ENCODE data around the gene LYST.
A peak's percentile ranks its signal among the peaks of the same experiment; 100 is the strongest.
"Not testable (repeated sequence)": the region's sequence is repeated elsewhere in the genome, so short reads cannot be mapped to it uniquely, and the experiment has no call there.

The LYST gene

DNA sequence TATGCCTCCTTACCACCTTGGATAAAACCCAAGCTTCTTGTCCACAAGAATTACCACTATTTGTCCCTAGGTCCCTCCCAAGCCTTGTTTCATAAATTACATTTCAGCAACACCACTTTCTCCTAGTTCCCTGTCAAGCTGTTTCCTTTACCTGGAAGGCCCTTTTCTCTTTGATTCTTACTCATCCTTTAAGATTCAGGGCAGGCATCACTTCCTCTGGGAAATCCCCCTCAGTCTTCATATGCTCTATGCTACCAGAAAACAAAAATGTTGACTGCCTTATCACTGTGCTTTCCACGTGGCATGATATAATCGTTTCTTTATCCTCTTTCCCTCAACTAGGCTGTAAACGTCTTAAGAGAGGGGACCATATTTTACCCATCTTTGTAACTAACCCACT is 102.7 kb downstream of the LYST start:
- DNase-seq (ENCODE audit: low read depth), result no peak

DNA sequence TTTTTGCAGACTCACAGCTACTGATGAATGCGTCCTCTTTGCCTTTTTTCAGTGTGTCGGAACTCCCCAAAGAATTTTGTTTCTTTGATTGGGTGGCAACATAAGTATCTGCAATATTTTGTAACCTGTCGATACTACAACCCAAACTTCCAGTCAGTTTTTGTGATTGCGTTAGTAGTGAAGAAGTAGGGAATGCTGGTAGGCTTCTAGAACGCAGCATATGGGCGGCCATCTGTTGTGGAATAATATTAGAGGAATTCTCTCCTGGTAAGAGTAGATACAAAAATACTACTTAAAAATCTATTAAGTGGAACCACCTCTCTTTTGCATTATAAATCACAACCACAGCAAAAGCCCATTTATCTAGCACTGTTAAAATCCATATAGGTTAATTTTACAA is 107.4 kb downstream of the LYST start:
- no peak for DNase-seq (ENCODE audit: low read depth)

DNA sequence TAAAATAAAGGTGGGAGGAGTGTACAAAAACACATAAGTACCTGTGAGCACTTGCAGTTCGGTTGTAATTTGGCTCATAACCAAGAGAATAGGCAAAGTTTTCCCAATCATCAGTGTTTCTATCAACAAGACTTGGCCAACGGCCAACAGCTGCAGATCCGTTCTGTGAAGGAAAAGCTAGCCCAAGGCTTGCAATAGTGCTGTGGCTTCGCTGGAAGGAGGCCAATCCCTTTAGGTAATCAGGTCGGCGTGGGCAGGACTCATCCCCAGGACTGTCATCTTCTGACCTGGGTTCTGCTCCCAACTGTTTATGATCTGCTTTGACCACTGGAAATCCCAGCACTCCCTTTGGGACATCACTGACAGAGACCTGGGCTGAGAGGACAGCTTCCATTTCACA is 107.8 kb downstream of the LYST start:
- DNase-seq (ENCODE audit: low read depth), result no peak

DNA sequence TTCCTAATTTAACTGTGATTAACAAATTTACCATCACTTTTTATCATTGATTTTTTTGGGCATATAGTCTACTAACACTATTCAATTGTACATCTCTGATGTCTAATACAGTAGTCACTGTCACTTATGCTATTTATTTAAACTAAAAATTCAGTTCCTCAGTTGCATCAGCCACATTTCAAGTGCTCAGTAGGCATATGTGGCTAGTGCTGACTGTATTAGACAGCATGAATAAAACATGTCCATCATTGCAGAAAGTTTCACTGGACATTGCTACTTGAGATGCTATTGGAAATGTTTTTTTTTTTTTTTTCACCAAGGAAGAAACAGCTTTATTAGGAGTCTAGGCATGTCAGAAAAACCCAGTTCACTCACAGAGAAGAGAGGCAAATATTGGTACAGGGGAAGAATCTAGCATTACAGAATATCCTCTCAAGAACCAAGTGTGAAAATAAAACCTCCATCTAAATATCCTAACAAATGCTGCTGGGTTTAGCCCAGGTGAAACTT is 109.1 kb downstream of the LYST start:
- DNase-seq (ENCODE audit: low read depth), result no peak

DNA sequence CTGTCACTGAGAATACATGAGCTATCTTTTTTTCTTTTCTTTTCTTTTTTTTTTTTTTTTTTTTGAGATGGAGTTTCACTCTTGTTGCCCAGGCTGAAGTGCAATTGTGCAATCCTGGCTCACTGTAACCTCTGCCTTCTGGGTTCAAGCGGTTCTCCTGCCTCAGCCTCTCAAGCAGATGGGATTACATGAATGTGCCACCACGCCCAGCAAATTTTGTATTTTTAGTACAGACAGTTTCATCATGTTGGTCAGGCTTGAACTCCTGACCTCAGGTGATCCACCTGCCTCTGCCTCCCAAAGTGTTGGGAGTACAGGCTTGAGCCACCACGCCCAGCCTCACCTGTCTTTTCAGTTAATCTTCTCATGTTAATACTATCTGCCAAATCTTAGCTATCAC is 112.5 kb downstream of the LYST start:
- not testable (repeated sequence) for DNase-seq (ENCODE audit: low read depth)

DNA sequence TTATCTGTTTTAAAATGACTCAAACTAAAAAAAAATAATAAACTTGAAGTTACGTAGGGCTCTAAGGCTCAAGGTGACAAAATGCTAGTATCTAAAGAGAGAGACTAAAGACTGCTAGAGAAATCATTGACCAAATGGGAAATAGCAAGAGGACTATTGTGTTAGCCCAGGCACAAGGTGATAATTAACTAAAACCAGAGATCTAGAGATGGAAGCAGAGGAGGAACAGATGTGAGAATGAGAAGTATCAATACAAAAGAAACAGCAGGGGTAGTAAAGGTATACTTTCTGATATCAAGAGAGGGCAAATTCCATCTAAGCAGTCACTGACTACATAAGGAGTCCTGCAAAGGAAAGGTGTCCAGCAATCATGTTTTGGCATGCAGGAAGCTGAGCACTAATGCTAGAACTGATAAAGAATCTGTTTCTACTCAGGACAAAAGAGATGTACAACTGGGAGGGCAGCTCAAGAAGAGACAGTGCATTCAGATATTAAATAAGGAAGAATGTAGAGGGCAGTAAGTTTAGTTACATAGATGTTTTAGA is 116.9 kb downstream of the LYST start:
- DNase-seq (ENCODE audit: low read depth), result no peak

DNA sequence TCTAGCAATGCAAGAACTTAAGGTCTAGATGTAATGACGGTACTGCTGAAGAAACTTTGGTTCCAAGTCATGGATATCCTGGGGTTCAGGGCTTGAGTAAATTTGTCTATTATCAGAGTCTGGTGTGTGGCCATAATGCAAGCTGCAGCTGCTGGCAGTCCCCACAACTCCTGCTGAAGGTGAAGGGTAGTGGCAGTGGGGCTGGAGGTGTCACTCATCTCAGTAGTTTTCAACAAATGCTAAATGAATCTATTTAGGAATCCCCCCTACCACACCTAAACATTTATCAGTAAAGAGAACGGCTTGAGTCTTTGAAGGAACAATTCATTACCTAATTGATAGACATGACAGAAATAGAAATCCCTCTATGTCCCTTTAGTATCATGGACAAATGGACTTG is 118.0 kb downstream of the LYST start:
- DNase-seq (ENCODE audit: low read depth), result no peak

DNA sequence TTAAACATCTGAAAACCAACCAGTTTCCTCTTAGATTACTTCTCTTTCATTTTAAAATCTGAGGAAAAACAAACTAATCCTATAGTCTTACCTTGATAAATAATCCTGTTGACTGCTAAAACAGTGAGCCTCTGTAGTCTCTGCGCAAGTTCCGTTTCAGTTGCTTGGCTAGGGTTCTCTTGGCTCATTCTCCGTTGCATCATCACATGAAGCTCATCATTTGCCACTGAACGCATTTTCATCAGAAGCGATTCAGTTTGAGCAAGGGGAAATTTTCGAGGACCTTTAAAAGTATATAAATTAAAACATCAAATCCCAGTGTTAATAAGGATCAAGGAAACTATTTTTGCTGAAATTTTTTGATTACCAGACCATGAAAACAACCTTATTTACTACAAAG is 120.5 kb downstream of the LYST start:
- DNase-seq (ENCODE audit: low read depth), result no peak

DNA sequence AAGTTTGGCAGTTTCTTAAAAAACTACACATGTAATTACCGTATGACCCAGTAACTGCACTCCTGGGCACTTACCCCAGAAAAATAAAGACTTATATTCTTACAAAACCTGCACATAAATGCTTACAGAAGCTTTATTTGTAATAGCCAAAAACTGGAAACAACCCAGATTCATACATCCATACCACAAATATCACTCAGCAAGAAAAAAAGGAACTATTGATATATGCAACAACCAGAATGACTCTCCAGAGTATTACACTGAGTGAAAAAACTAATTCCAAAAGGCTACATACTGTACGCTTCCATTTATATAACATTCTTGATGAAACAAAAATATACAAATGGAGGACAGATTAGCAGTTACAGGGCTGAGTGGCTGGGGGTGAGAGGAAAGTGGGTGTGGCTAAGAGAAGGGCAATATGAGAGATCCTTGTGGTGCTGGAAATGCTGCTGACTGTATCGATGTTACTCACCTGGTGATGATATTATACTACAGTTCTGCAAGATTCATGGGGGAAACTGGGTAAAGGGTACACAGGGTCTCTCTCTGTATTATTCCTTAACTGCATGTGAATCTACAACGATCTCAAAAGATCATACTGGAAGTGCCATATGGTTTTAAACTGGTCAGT is 121.1 kb downstream of the LYST start:
- no peak for DNase-seq (ENCODE audit: low read depth)

DNA sequence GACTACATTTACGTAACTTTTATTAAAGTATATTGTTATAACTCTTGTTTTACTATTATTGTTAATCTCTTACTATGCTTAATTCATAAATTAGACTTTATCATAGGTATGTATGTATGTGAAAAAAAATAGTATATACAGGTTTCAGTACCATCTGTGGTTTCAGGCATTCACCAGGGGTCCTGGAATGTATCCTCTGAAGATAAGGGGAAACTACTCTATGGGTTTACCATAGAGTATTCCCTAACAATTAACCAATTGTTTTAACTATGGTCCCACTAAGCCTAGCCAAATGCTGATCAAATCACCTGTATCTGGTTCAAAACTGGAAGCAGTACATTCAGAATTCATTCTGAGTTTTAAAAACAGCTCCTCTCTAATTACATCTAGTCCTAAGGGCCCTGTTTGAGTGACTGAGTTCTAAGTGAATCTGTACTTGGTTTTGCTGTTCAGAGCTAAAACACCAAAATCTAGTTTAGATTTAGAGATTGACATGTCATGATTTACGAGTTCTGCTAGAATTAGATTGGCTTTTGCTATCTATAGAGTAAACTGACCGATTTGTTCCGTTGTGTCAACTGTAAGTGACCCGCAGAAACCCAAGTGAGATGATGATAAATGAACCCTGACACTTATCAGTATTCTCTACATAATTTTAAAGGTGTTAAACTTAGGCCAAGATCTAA is 123.6 kb downstream of the LYST start:
- no peak for DNase-seq (ENCODE audit: low read depth)

DNA sequence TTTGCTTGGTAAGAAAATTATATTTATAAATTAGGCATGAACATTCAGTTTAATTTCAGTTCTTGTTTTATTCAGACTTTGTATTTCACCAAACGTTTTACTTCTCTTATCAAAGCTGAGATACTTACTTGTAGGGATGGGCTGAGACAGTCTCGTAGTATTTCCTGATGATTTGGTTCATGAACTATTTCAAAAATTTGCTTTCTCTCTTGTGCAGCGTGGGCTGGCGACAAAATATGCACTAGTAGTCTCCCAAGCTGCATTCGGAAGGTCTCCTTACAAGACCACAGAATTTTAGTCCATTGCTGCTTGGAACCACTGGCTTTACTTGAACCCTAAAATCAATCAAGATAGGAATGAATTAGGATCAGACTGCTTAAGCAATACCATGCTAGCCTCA is 125.4 kb downstream of the LYST start:
- peak; percentile 72 for DNase-seq (ENCODE audit: low read depth)

DNA sequence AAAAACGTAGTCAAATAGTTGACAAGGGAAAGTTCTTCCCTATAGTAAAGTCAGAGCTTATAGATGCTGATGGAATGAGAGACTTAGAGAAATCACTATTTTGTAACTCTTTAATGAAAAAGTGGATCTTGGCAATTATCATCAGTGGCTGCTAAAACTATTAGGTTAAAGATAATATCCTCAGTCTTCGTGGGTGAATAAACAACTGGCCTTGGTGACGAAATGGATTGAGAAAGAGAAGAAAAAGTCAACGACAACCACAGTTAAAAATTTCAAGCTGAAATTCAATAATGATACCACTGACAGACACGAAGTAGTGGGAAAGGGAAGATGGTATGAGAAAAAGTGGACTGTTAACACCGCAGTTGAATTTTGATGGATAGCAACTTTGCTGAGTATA is 127.1 kb downstream of the LYST start:
- DNase-seq (ENCODE audit: low read depth), result no peak

DNA sequence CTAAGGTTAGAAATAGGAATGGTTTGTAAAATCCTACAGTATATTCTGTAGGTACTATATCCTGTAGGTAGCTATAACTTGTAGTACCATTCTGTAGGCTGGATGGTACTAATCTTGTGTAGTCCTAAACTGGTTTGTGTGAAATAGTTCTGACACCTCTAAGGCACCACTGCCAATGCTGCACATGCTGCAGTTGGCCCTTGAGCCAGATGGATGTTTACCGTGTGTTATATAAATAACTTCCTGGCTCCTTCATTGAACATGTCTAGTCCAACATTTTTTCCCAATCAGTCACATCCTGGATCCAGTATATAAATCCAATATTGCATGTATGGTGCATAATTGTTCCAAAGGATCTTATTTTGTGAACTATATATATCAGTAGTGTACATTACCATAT is 127.6 kb downstream of the LYST start:
- peak; percentile 24 for DNase-seq (ENCODE audit: low read depth)

DNA sequence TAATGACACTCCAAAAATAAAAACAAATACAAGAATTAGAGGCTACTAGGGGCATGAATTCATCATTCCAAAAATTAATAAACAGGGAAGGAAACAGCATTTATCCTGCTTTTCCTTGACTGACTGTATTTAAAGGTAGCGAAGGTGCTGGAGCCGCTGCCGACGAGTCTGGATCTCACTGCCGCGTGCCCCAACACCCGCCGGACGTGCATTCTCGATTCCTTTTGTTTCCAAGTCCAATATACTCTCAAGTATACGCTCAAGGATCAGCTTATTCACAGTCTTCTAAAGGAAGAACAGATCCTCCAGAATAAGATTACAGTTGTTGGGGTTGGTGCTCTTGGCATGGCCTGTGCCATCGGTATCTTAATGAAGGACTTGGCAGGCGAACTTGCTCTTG is 129.0 kb downstream of the LYST start:
- DNase-seq (ENCODE audit: low read depth), result no peak

DNA sequence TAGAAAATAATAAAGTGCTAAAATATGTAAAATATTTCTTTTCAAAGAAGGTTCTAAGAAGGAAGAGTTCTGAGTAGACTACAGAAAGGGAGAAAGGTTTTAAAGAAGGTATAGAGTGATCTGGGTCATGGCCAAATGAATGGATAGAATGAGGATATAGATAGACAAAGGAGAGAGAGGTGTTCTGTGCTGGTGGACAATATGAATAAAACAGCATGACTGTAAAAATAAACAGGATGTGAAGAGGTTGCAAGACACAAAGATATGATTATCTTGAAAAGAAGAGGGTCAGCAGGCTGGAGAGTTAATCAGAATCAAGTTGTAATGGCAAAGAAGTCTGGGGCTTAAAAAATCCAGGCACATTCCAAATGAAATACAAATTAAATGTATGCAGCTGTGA is 130.4 kb downstream of the LYST start:
- DNase-seq (ENCODE audit: low read depth), result no peak

DNA sequence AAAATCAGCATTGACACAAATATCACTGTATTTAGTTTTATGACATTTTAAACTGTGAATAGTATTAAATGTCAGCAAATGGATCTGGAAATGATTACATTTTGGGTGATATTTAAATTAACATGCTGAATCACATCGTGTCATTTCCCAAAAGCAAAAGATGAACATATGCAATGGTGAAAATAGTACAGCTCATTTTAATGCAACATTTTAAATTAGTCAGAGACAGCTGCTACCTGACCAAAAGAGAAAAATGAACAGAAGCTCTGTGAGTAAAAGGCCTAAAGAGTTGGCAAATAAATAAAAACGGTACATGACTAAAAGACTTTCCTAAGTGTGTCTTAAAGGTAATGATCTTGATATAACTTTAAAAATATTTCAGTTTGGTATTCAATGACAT is 131.1 kb downstream of the LYST start:
- DNase-seq (ENCODE audit: low read depth), result no peak

DNA sequence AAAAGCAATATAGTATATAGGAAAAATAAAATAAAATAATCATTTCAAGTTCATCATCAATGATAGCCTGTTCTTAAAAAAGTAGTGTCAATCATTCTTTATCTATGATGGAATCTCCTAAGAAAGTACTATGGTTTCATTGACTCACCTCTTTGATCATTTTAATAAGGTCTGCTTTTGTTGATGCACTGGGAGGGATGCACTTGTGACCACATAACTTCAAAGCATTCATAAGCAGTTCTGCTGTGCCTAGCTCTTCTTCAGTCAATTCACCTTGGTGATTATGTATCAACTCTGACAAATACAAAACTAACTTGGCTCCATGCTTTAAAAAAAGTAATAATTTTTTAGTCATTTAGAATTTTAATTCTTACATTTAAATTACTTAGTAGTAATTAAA is 132.4 kb downstream of the LYST start:
- no peak for DNase-seq (ENCODE audit: low read depth)

DNA sequence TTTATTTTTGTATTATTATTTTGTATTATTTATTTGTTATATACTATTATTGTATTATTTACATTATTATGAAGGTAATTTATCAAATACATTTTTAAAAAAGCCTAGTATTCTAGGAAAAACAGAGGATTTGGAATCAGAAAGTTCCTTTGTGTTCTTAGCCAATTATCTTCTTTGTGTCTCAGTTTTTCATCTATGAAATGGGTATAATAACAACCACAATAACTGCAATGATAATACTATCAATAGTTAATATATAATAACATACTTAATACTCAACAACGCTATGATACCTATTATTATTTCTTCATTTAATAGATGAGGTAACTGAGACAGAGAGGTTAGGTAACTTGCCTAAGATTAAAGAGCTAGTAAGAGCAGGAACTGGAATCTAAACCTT is 136.7 kb downstream of the LYST start:
- no peak for DNase-seq (ENCODE audit: low read depth)

DNA sequence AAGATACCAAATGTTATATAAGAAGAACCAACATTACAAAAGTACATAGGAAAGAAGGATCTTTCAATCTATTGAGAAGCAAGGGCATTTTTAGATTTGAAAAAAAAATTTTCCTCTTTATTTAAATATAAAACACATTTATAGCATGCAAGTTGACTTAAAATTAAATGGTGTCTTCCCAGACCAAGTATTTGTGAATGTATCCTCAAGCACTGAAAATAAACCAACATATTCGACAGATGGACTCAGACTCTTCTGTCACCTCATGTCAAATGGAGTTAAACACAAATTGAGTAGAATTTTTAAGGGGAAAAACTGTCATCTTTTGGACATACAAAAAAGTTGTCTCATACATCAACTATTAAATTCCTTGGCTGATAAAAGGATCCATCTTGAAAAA is 140.1 kb downstream of the LYST start:
- DNase-seq (ENCODE audit: low read depth), result no peak

DNA sequence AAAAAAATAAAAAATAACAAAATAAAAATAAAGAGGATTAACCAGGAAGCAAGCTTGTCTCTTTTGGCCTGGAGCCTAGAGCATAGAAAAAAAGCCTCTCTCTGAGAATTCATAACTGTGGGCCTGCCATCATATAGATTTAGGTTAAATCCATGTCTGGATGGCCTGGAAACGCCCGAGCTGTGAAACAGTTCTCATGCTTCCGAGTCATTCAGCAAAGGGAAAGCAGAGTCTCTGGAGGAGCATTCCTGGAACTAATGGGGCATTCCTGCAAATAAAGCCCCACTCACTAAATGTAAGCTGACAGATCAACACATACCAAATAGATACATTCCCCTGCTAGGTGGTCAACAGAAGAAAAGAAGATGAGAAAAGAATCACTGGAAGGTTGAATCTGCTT is 141.3 kb downstream of the LYST start:
- no peak for DNase-seq (ENCODE audit: low read depth)

DNA sequence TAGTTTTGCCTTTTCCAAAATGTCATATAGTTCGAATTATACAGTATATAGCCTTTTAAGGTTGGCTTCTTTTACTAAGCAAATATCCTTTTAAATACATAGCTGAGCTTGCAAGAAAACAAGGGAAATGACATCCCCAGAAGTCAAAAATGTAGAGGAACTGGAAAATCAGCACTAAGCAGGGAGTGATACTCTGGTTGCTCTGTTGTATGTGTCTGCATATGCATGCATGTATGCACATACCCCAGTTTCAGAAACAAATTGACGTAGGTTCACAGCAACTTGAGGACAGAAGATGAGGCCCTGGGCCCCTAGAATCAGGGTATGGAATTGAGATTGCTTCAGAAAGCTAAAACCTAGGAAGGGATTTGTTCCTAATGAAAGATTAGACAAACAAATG is 142.0 kb downstream of the LYST start:
- DNase-seq (ENCODE audit: low read depth), result no peak

DNA sequence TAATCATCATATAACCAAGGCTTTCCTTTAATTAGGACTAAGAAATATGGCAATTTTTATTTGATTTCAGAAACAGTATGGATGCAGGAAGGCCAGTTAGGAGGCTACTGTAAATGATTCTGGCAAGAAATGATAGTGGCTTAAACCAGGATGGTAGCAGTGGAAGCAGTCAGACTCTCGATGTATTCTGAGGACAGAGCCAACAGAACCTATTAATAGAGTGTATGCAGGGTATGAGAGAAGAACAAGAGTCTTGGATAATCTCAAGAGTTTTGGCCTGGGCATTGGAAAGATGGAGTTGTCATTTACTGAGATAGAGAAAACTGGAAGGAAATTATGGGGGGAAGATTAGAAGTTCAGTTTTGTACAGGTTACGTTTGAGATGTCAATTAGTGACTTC is 143.8 kb downstream of the LYST start:
- DNase-seq (ENCODE audit: low read depth), result no peak

DNA sequence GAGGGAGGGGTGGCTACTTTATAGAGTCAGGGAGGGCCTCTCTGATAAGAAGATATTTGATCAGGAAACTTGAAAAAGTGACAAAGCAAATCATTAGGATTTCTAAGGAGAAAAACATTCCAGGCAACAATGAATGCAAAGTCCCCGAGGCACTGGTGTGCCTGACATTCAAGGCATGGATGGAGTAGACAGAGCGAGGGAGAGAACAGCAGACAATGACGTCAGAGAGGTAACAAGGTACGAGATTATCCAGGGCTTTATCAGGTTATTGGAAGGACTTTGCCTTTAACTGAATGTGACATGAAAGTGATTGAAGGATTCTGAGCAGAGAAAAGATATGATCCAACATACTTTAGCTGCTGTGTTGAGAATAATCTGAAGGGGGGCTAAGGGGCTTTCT is 144.7 kb downstream of the LYST start:
- DNase-seq (ENCODE audit: low read depth), result no peak

DNA sequence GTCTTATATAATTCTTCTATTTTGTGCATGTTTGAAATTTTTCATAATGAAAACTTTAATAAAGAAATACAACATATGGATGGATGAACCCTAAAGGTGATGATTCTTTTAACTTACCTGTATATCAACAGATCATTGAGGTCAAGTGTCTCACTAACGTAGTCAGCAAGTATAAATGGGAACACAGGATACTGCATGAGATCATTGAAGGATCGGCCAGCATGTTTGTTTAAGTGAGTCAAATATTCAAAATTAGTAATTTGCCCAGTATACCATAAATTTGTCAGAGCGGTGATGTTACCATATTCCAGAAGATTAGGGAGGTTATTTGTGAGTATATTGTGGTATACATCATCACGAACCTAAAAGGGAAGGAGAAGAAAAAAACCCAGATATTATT is 146.2 kb downstream of the LYST start:
- no peak for DNase-seq (ENCODE audit: low read depth)

Measured in HS-27A (cell line).